DND-41 (cell line): ENCODE results near the gene PSKH1.

ENCODE experiments used
- ATAC-seq: fragments of 200-7000 bp; cut with Tn5 transposase; 3 replicates; pipeline ENCODE4 v1.9.1; 2021; ENCODE audit warnings: low read depth; ENCODE audit not compliant: insufficient read depth
- DNase-seq: peaks from one replicate; pipeline ENCODE4 v3.0.0-alpha.2; 2020
- H2AFZ ChIP-seq: 2 replicates; pipeline ENCODE4 v1.6.0; 2012; ENCODE audit warnings: low read depth, low read length
- H3K27ac ChIP-seq: 2 replicates; pipeline ENCODE4 v1.5.1; 2012; ENCODE audit warnings: low read length, inconsistent platforms
- H3K27me3 ChIP-seq: fragments of 200-600 bp; sonication (generic); 2 replicates; pipeline ENCODE4 v1.6.0; 2012; ENCODE audit warnings: low read length, mild to moderate bottlenecking, inconsistent platforms; ENCODE audit not compliant: insufficient read depth, poor library complexity
- H3K36me3 ChIP-seq: 2 replicates; pipeline ENCODE4 v1.5.1; 2012; ENCODE audit warnings: low read length, inconsistent platforms; ENCODE audit not compliant: insufficient read depth
- H3K4me1 ChIP-seq: 2 replicates; pipeline ENCODE4 v1.5.1; 2012; ENCODE audit warnings: mild to moderate bottlenecking, low read length; ENCODE audit not compliant: insufficient read depth
- H3K4me2 ChIP-seq: 2 replicates; pipeline ENCODE4 v1.6.0; 2012; ENCODE audit warnings: mild to moderate bottlenecking, moderate library complexity, low read length, inconsistent platforms; ENCODE audit not compliant: insufficient read depth
- H3K4me3 ChIP-seq, 2 experiments: fragments of 200-600 bp in 1 of 2; shearing (Covaris generic) in 1 of 2; 2 replicates each; pipeline ENCODE4 v1.5.1; 2012 to 2016; ENCODE audit warnings: inconsistent platforms in 2 of 2, low read length in 2 of 2, mild to moderate bottlenecking in 2 of 2, low read depth in 1 of 2, moderate library complexity in 1 of 2
- H3K79me2 ChIP-seq: 2 replicates; pipeline ENCODE4 v1.6.0; 2012; ENCODE audit warnings: low read length, inconsistent platforms; ENCODE audit not compliant: insufficient read depth
- H3K9ac ChIP-seq: 2 replicates; pipeline ENCODE4 v1.6.0; 2012; ENCODE audit warnings: low read depth, mild to moderate bottlenecking, inconsistent platforms, low read length, moderate library complexity
- H3K9me3 ChIP-seq: 2 replicates; pipeline ENCODE4 v1.5.1; 2012; ENCODE audit warnings: low read length, moderate library complexity, mild to moderate bottlenecking, inconsistent platforms; ENCODE audit not compliant: insufficient read depth, severe bottlenecking
- H4K20me1 ChIP-seq: 2 replicates; pipeline ENCODE4 v1.6.0; 2012; ENCODE audit warnings: low read length; ENCODE audit not compliant: insufficient read depth
- CTCF ChIP-seq: IDR thresholded peaks from 2 replicates; pipeline ENCODE4 v1.5.1; 2012; ENCODE audit warnings: borderline replicate concordance, low read length, moderate library complexity, mild to moderate bottlenecking; ENCODE audit not compliant: poor library complexity, severe bottlenecking; ENCODE audit errors: extremely low read depth
- EZH2 ChIP-seq: IDR thresholded peaks from 3 replicates; pipeline ENCODE4 v1.6.1; 2012; ENCODE audit warnings: borderline replicate concordance, low read depth, mild to moderate bottlenecking, moderate library complexity, low read length, inconsistent platforms; ENCODE audit not compliant: severe bottlenecking

Gene PSKH1

GRCh38 chr16:67845291-67846062 is 47.6 kb upstream of the PSKH1 start:
- Histone ChIP-seq H4K20me1 (peaks cover 51% of the 10 kb centered on the region), H3K79me2 (peaks cover 75% of the 10 kb centered on the region), H3K4me1 (peaks cover 65% of the 10 kb centered on the region), H3K36me3 (peaks cover 34% of the 10 kb centered on the region), H3K9ac (peak overlapping the region; percentile 95), H3K9me3 (no peaks in the 10 kb centered on the region), H3K27me3 (no peaks in the 10 kb centered on the region), H3K27ac (peak overlapping the region; percentile 86), H3K4me3 (peak overlapping the region; percentile 98 to 99; a peak in 3 of 4 replicates), H2AFZ (peak overlapping the region; percentile 73), H3K4me2 (peak overlapping the region; percentile 79)
- ATAC-seq (no peak), DNase-seq (no peak)
- TF ChIP-seq EZH2 (no peak), CTCF (no peak)

GRCh38 chr16:67846063-67846319 is 47.1 kb upstream of the PSKH1 start:
- TF ChIP-seq CTCF (no peak), EZH2 (no peak)
- no peaks in the 10 kb centered on the region for H3K9me3 ChIP-seq
- peak overlapping the region; percentile 79 for H3K4me2 ChIP-seq
- peak overlapping the region; percentile 95 for H3K9ac ChIP-seq
- peaks cover 65% of the 10 kb centered on the region for H3K4me1 ChIP-seq
- peaks cover 55% of the 10 kb centered on the region for H4K20me1 ChIP-seq
- peak overlapping the region; percentile 86 for H3K27ac ChIP-seq
- peak overlapping the region; percentile 73 for H2AFZ ChIP-seq
- ATAC-seq (no peak), DNase-seq (no peak)
- H3K79me2 ChIP-seq: peaks cover 79% of the 10 kb centered on the region
- peak overlapping the region; percentile 98 to 99; a peak in 3 of 4 replicates for H3K4me3 ChIP-seq
- peaks cover 37% of the 10 kb centered on the region for H3K36me3 ChIP-seq
- no peaks in the 10 kb centered on the region for H3K27me3 ChIP-seq

GRCh38 chr16:67846320-67847063 is 46.6 kb upstream of the PSKH1 start, which contains the start of gene NUTF2:
TSS of gene NUTF2 (plus strand) at chr16:67846933. CDS start at chr16:67865131, 18,198 bp downstream.
- Histone ChIP-seq H4K20me1 (peaks cover 59% of the 10 kb centered on the region), H3K4me2 (peak within 1 kb of the TSS; percentile 79), H3K4me1 (peaks cover 61% of the 10 kb centered on the region), H3K27me3 (no peaks in the 10 kb centered on the region), H3K36me3 (peaks cover 38% of the 10 kb centered on the region), H3K79me2 (peaks cover 84% of the 10 kb centered on the region), H3K4me3 (peak within 1 kb of the TSS; percentile 98 to 99), H3K27ac (peak within 1 kb of the TSS; percentile 86), H2AFZ (peak within 1 kb of the TSS; percentile 75), H3K9ac (peak within 1 kb of the TSS; percentile 95), H3K9me3 (no peaks in the 10 kb centered on the region)
- TF ChIP-seq EZH2: no peak
- peak; percentile 1 for TF ChIP-seq CTCF
- DNase-seq (peak; percentile 98), ATAC-seq (peak; percentile 69)
